ENCODE data around the gene CHAF1B.

- TF ChIP-seq REST (tag by site-specific recombination; IDR thresholded peaks at IDR 0.05) (no peak), PBX3 (CRISPR knock-in tag; IDR thresholded peaks at IDR 0.05) (no peak), SALL2 (tag by site-specific recombination; IDR thresholded peaks at IDR 0.05; ENCODE audit: borderline replicate concordance) (no peak), ZNF335 (tag by site-specific recombination; conservative IDR thresholded peaks at IDR 0.05) (no peak), ZNF837 (tag by site-specific recombination; IDR thresholded peaks at IDR 0.05) (no peak), ZNF600 (tag by site-specific recombination; IDR thresholded peaks at IDR 0.05) (no peak)
These were observed 68.9 kb downstream of the CHAF1B start for GRCh38 chr21:36454093-36454531.
